Measurements from ENCODE around the gene FAM200C. TPM values are rescaled to one million over a fixed set of nuclear protein-coding genes. Genes with fewer than 3 reads are reported as not detected.

Gene FAM200C
- polyA plus RNA-seq, 3 donors, result 13.5 to 17.4 (median 16.5) TPM

- DNase-seq (ENCODE audit: extremely low read depth in 1 of 11, low read depth in 9 of 11, low spot score in 4 of 11), result no peak
Observed at GRCh38 chr5:160432196-160432595, 32.3 kb upstream of the FAM200C start.

GRCh38 chr5:160427607-160428006 lies 27.8 kb upstream of the FAM200C start:
- DNase-seq (ENCODE audit: extremely low read depth in 1 of 11, low read depth in 9 of 11, low spot score in 4 of 11), result no peak

GRCh38 chr5:160423099-160423498 lies 23.2 kb upstream of the FAM200C start:
- no peak for DNase-seq (ENCODE audit: extremely low read depth in 1 of 11, low read depth in 9 of 11, low spot score in 4 of 11)

- peak in 10 of 11 donors; percentile 91 to 97 (median 96) for DNase-seq (ENCODE audit: extremely low read depth in 1 of 11, low read depth in 9 of 11, low spot score in 4 of 11)
Observed at GRCh38 chr5:160421625-160422258, 21.9 kb upstream of the FAM200C start, which contains the start of gene PTTG1. PTTG1 (plus strand) TSS chr5:160421855; CDS start chr5:160422313, 458 bp downstream.

- DNase-seq (ENCODE audit: extremely low read depth in 1 of 11, low read depth in 9 of 11, low spot score in 4 of 11), result no peak
Observed at GRCh38 chr5:160420331-160420610, 20.4 kb upstream of the FAM200C start.

- DNase-seq (ENCODE audit: extremely low read depth in 1 of 11, low read depth in 9 of 11, low spot score in 4 of 11), result no peak
Observed at GRCh38 chr5:160419458-160420330, 19.8 kb upstream of the FAM200C start.

GRCh38 chr5:160418561-160419457 lies 19.0 kb upstream of the FAM200C start, which contains the start of gene SLU7:
SLU7 (minus strand) TSS chr5:160419081; CDS start chr5:160415294, 3,787 bp downstream.
- DNase-seq (ENCODE audit: extremely low read depth in 1 of 11, low read depth in 9 of 11, low spot score in 4 of 11), result peak; percentile 87 to 95 (median 92)

GRCh38 chr5:160398806-160399205 lies 1.0 kb downstream of the FAM200C start:
- DNase-seq (ENCODE audit: extremely low read depth in 1 of 11, low read depth in 9 of 11, low spot score in 4 of 11), result no peak

- DNase-seq (ENCODE audit: extremely low read depth in 1 of 11, low read depth in 9 of 11, low spot score in 4 of 11), result no peak
Observed at GRCh38 chr5:160397492-160397891, 2.4 kb downstream of the FAM200C start.

- DNase-seq (ENCODE audit: extremely low read depth in 1 of 11, low read depth in 9 of 11, low spot score in 4 of 11), result no peak
Observed at GRCh38 chr5:160395111-160395510, 4.7 kb downstream of the FAM200C start.

- no peak for DNase-seq (ENCODE audit: extremely low read depth in 1 of 11, low read depth in 9 of 11, low spot score in 4 of 11)
Observed at GRCh38 chr5:160390787-160391696, 8.8 kb downstream of the FAM200C start.

- DNase-seq (ENCODE audit: extremely low read depth in 1 of 11, low read depth in 9 of 11, low spot score in 4 of 11), result no peak
Observed at GRCh38 chr5:160387445-160387844, 12.4 kb downstream of the FAM200C start.

- no peak for DNase-seq (ENCODE audit: extremely low read depth in 1 of 11, low read depth in 9 of 11, low spot score in 4 of 11)
Observed at GRCh38 chr5:160385496-160385895, 14.4 kb downstream of the FAM200C start.

GRCh38 chr5:160384681-160385080 lies 15.2 kb downstream of the FAM200C start:
- DNase-seq (ENCODE audit: extremely low read depth in 1 of 11, low read depth in 9 of 11, low spot score in 4 of 11), result no peak

- no peak for DNase-seq (ENCODE audit: extremely low read depth in 1 of 11, low read depth in 9 of 11, low spot score in 4 of 11)
Observed at GRCh38 chr5:160382346-160382745, 17.5 kb downstream of the FAM200C start.

GRCh38 chr5:160380041-160380440 lies 19.8 kb downstream of the FAM200C start:
- DNase-seq (ENCODE audit: extremely low read depth in 1 of 11, low read depth in 9 of 11, low spot score in 4 of 11), result no peak

GRCh38 chr5:160379511-160379910 lies 20.3 kb downstream of the FAM200C start:
- DNase-seq (ENCODE audit: extremely low read depth in 1 of 11, low read depth in 9 of 11, low spot score in 4 of 11), result no peak

GRCh38 chr5:160378330-160378729 lies 21.5 kb downstream of the FAM200C start:
- DNase-seq (ENCODE audit: extremely low read depth in 1 of 11, low read depth in 9 of 11, low spot score in 4 of 11), result no peak
